ENCODE data around the gene MEGF11. TPM values are rescaled to one million over a fixed set of nuclear protein-coding genes. Genes with fewer than 3 reads are reported as not detected.

MEGF11 gene
- total RNA-seq, 3 donors from 2014 or later (not counting 1 experiment from before 2014, with no cell fraction given) = not detected

- Histone ChIP-seq H3K4me1 (ENCODE audit: control insufficient read depth, insufficient read depth, low read length) (no peaks in the 10 kb centered on the region), H3K9me3 (ENCODE audit: control insufficient read depth, insufficient read depth, low read length) (no peaks in the 10 kb centered on the region), H3K36me3 (ENCODE audit: control insufficient read depth, insufficient read depth, low read length) (no peaks in the 10 kb centered on the region), H3K4me3 (ENCODE audit: low read length) (no peak overlapping the region), H3K27me3 (ENCODE audit: control insufficient read depth, insufficient read depth, low read length) (no peaks in the 10 kb centered on the region), H3K27ac (ENCODE audit: low read length) (no peak overlapping the region)
- no peak overlapping the region for H3K4me3 Mint-ChIP-seq
- ATAC-seq (no peak), DNase-seq (no peak)
- whole genome bisulfite sequencing (ENCODE audit: insufficient coverage) = 87% methylated on average over 7 of the region's 7 CpGs
- no peaks in the 10 kb centered on the region for H3K36me3 Mint-ChIP-seq
- TF ChIP-seq CTCF (IDR thresholded peaks at IDR 0.05) = no peak
- intact Hi-C loops (cut with micrococcal nuclease) = no loop called here
- H3K27ac Mint-ChIP-seq = no peak overlapping the region
- H3K9me3 Mint-ChIP-seq = no peaks in the 10 kb centered on the region
- no peaks in the 10 kb centered on the region for H3K4me1 Mint-ChIP-seq
- H3K27me3 Mint-ChIP-seq (ENCODE audit: low read depth in 2 of 2) = peaks cover 7 to 15% of the 10 kb centered on the region in 2 donors
These were observed 181.6 kb downstream of the MEGF11 start for GRCh38 chr15:66071921-66072295.

DNA sequence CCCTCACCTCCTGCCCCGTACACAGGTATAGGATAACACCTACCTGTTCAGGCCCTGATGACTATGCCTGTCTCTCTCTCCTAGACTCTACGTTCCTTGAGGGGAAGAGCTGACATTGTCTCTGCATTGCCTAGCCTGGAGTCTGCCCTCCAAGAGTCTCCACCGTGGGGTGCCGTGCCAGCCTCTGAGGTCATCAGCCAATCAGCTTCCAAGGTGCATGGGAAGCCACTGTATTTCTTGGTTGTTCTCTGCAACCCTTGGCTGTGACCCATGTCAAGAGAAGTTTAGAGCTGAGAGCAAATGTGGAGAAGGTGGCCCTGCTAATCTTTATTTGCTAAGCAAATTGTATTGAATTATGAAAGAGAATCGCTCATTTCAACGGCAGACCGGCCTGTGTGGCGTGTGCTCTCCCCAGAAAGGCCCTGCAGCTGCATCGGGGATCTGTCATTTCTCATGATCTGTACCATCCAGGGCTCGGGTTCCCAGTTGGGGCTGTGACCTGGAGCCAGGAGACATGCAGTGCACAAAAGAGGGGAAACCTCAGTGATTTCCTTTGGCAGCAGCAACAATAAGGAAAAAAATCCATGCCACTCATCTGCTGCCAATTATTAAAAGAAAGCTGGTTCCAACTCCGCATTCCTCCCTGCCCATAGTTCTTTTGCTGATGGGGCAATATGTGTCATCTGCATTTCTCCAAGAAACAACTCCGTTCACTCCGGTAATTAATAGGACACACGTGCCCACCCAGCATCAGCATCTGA is 182.2 kb downstream of the MEGF11 start:
- H3K4me3 Mint-ChIP-seq = no peak overlapping the region
- H3K4me1 Mint-ChIP-seq = no peaks in the 10 kb centered on the region
- TF ChIP-seq CTCF (IDR thresholded peaks at IDR 0.05) = no peak

DNA sequence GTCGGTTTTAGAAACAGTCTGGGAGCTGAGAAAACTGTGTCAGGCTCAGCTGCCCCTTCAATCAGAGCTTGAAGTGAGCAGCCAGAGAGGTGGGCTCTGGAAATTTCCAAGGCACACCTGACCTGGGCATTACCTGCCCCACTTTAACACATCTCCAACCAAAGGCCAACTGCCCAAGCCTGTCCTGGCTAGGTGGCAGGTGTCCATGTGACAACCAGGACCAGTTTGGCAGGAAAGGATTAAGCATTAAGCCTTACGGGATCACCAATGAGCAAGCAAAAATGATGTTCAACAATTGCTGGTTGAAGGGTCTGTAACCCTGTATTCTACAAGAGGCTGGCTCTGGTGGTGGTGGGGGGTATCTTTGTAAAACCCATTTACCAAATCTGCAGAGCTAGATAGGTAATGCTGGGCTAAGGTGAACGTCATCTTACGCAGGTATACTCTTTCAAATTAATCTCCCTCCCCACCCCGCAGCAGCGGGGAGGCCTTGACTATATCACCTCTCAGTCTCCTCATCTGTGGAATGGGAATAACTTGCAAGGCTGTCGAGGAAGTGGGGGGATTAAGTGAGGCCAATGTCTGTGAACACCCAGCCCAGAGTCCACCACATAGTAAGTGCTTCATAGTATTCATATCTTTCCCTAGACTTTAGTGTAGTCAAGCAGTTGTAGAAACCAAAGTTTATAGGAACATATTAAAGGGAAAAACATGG is 183.2 kb downstream of the MEGF11 start:
- Mint-ChIP-seq H3K27me3 (ENCODE audit: low read depth in 2 of 2) (peaks cover 8 to 11% of the 10 kb centered on the region in 2 donors), H3K27ac (no peak overlapping the region), H3K4me3 (no peak overlapping the region), H3K36me3 (no peaks in the 10 kb centered on the region), H3K9me3 (no peaks in the 10 kb centered on the region), H3K4me1 (no peaks in the 10 kb centered on the region)
- no peaks in the 10 kb centered on the region for H3K27me3 ChIP-seq (ENCODE audit: control insufficient read depth, insufficient read depth, low read length)
- WGBS (ENCODE audit: insufficient coverage) = 94% methylated on average over 2 of the region's 7 CpGs
- intact Hi-C loops (cut with micrococcal nuclease) = no loop called here
- no peak for ATAC-seq
- TF ChIP-seq CTCF (IDR thresholded peaks at IDR 0.05) = no peak
- no peak overlapping the region for H3K4me3 ChIP-seq (ENCODE audit: low read length)
- no peaks in the 10 kb centered on the region for H3K36me3 ChIP-seq (ENCODE audit: control insufficient read depth, insufficient read depth, low read length)
- no peak for DNase-seq
- H3K27ac ChIP-seq (ENCODE audit: low read length) = no peak overlapping the region
- no peaks in the 10 kb centered on the region for H3K9me3 ChIP-seq (ENCODE audit: control insufficient read depth, insufficient read depth, low read length)
- no peaks in the 10 kb centered on the region for H3K4me1 ChIP-seq (ENCODE audit: control insufficient read depth, insufficient read depth, low read length)

More for the DNA sequence above, 182.2 kb downstream of the MEGF11 start:
- no peaks in the 10 kb centered on the region for H3K27me3 ChIP-seq (ENCODE audit: control insufficient read depth, insufficient read depth, low read length)
- no peak overlapping the region for H3K27ac ChIP-seq (ENCODE audit: low read length)
- H3K4me1 ChIP-seq (ENCODE audit: control insufficient read depth, insufficient read depth, low read length) = no peaks in the 10 kb centered on the region
- 89% methylated on average over 14 of the region's 14 CpGs for WGBS (ENCODE audit: insufficient coverage)
- intact Hi-C loops (cut with micrococcal nuclease) = no loop called here
- peaks cover 5 to 11% of the 10 kb centered on the region in 2 donors for H3K27me3 Mint-ChIP-seq (ENCODE audit: low read depth in 2 of 2)
- DNase-seq = no peak
- no peak for ATAC-seq
- no peaks in the 10 kb centered on the region for H3K9me3 Mint-ChIP-seq
- no peaks in the 10 kb centered on the region for H3K36me3 ChIP-seq (ENCODE audit: control insufficient read depth, insufficient read depth, low read length)
- no peaks in the 10 kb centered on the region for H3K36me3 Mint-ChIP-seq
- no peak overlapping the region for H3K4me3 ChIP-seq (ENCODE audit: low read length)
- no peaks in the 10 kb centered on the region for H3K9me3 ChIP-seq (ENCODE audit: control insufficient read depth, insufficient read depth, low read length)
- no peak overlapping the region for H3K27ac Mint-ChIP-seq
